ENCODE data around the gene FBXO44. TPM values are rescaled to one million over a fixed set of nuclear protein-coding genes. Genes with fewer than 3 reads are reported as not detected.

Gene FBXO44
- total and polyA plus RNA-seq, 10 of the 15 experiments (the other 5 are each of a cell fraction or from before 2014, with no cell fraction given) = 0.77 to 22.4 (median 8.2) TPM

GRCh38 chr1:11645670-11646265 lies 8.9 kb upstream of the FBXO44 start:
- H3K27me3 ChIP-seq (replicated peaks in 1 of 2; ENCODE audit: control insufficient read depth in 2 of 2, insufficient read depth in 2 of 2, low read length in 1 of 2) = no peaks in the 10 kb centered on the region; a peak in 2 of 4 replicates
- H3K4me1 ChIP-seq (ENCODE audit: control insufficient read depth, insufficient read depth, low read length) = no peaks in the 10 kb centered on the region
- no peaks in the 10 kb centered on the region for H3K9me3 ChIP-seq (replicated peaks; ENCODE audit: control insufficient read depth, insufficient read depth, low read length)
- DNase-seq (ENCODE audit: low read depth, low spot score) = no peak
- 12% methylated on average over 8 of the region's 8 CpGs for WGBS (ENCODE audit: insufficient coverage, insufficient replicate concordance, low lambda C conversion rate, missing lambda C conversion rate)
- in situ Hi-C loops (cut with MboI) (no loop called here), intact Hi-C loops (cut with micrococcal nuclease; ENCODE audit: unreplicated experiment) (loop anchor here (1.0 kb wide), 1 partner anchor 608 kb away; no protein-coding TSS in a partner anchor)
- no peak overlapping the region for H3K4me3 ChIP-seq
- no peaks in the 10 kb centered on the region for H3K79me2 ChIP-seq (ENCODE audit: control insufficient read depth, insufficient read depth, low read length)
- H3K9ac ChIP-seq (ENCODE audit: control insufficient read depth, insufficient read depth, low read length) = no peak overlapping the region
- peak; percentile 73 for TF ChIP-seq RAD21 (IDR thresholded peaks at IDR 0.05; ENCODE audit: insufficient read depth, low read depth, low read length)
- TF ChIP-seq POLR2A (IDR thresholded peaks at IDR 0.05; ENCODE audit: low read depth, low read length) = no peak
- peak; percentile 73 to 85 (median 78) for TF ChIP-seq CTCF (IDR thresholded peaks at IDR 0.05 in 2 of 3, conservative IDR thresholded peaks at IDR 0.05 in 1 of 3; ENCODE audit: control insufficient read depth in 2 of 3, extremely low read depth in 1 of 3, insufficient read depth in 1 of 3, low read depth in 3 of 3, low read length in 3 of 3)
- TF ChIP-seq SMC3 (IDR thresholded peaks at IDR 0.05; ENCODE audit: borderline replicate concordance, low read length) = peak; percentile 63
- TF ChIP-seq YY1 (IDR thresholded peaks at IDR 0.05; ENCODE audit: low read depth, low read length) = 0 out of 2 replicates have a peak, but pooled peaks have one; percentile 23
- ChIA-PET CTCF (interaction anchor here (0.6 to 5.9 kb wide), 27 partner anchors 10 to 1151 kb away, joined by 3 to 132 read pairs (median 4); partner anchors contain the start of genes AGTRAP, DISP3, FBXO6 and UBIAD1), SMC1A (ENCODE audit: uncharacterized antibody, unreplicated experiment) (interaction anchor here (6.3 kb wide), 1 partner anchor 609 kb away, joined by 57 read pairs; no protein-coding TSS in a partner anchor), RAD21 (ENCODE audit: unreplicated experiment) (interaction anchor here (0.6 to 6.7 kb wide), 6 partner anchors 74 to 1803 kb away, joined by 3 to 91 read pairs (median 4); no protein-coding TSS in a partner anchor), POLR2A (interaction anchor here (0.5 kb wide), 1 partner anchor 257 kb away, joined by 3 read pairs; no protein-coding TSS in a partner anchor)
- BruUV-seq (replicated peaks) = no TSS peak
- FAIRE-seq = peak; percentile 86
- ATAC-seq = peak; percentile 79
- no peaks in the 10 kb centered on the region for H3K36me3 ChIP-seq (ENCODE audit: control insufficient read depth in 2 of 2, insufficient read depth in 2 of 2, low read length in 1 of 2)
- no peak overlapping the region for H2AFZ ChIP-seq (ENCODE audit: control insufficient read depth, low read depth, low read length)
- no peak overlapping the region for H3K27ac ChIP-seq (ENCODE audit: control insufficient read depth, insufficient read depth)
- H3K4me2 ChIP-seq (ENCODE audit: control insufficient read depth, insufficient read depth) = no peak overlapping the region
- no peaks in the 10 kb centered on the region for H4K20me1 ChIP-seq (ENCODE audit: control insufficient read depth, insufficient read depth)

Data from GM12878 (cell line).